Astrocyte of the hippocampus (primary cell): ENCODE measurements around the gene RPL36A.

ENCODE experiments used
- DNase-seq: peaks from one replicate; pipeline ENCODE4 v3.0.0; 2011; ENCODE audit warnings: low read depth, low spot score

RPL36A gene

GRCh38 chrX:101393530-101394305 is 2.9 kb downstream of the RPL36A start:
- no peak for DNase-seq

GRCh38 chrX:101394372-101394771 is 3.6 kb downstream of the RPL36A start:
- DNase-seq: no peak

GRCh38 chrX:101395789-101396188 is 5.0 kb downstream of the RPL36A start:
- DNase-seq: no peak

- DNase-seq: no peak
These were observed 7.0 kb downstream of the RPL36A start for GRCh38 chrX:101397779-101398178.

GRCh38 chrX:101398694-101399093 is 7.9 kb downstream of the RPL36A start:
- no peak for DNase-seq

GRCh38 chrX:101399825-101400224 is 9.0 kb downstream of the RPL36A start:
- no peak for DNase-seq

- DNase-seq: peak; percentile 17
These were observed 16.4 kb downstream of the RPL36A start for GRCh38 chrX:101407167-101407747.

- DNase-seq: peak; percentile 97
These were observed 17.1 kb downstream of the RPL36A start, which contains the start of the genes GLA and HNRNPH2 for GRCh38 chrX:101407748-101408531. TSS of gene GLA (minus strand) at chrX:101407925. CDS start at chrX:101407903, 22 bp downstream. TSS of gene HNRNPH2 (plus strand) at chrX:101408222. CDS start at chrX:101411989, 3,767 bp downstream.

- DNase-seq: no peak
These were observed 17.7 kb downstream of the RPL36A start for GRCh38 chrX:101408532-101408841.

- no peak for DNase-seq
These were observed 18.2 kb downstream of the RPL36A start for GRCh38 chrX:101409043-101409442.

- DNase-seq: peak; percentile 22
These were observed 19.6 kb downstream of the RPL36A start for GRCh38 chrX:101410461-101410860.

- DNase-seq: no peak
These were observed 21.2 kb downstream of the RPL36A start for GRCh38 chrX:101411984-101412383.

GRCh38 chrX:101415180-101416145 is 24.7 kb downstream of the RPL36A start:
- DNase-seq: peak; percentile 72

GRCh38 chrX:101416691-101417090 is 25.9 kb downstream of the RPL36A start:
- DNase-seq: no peak

GRCh38 chrX:101417190-101417589 is 26.4 kb downstream of the RPL36A start:
- DNase-seq: no peak

GRCh38 chrX:101417981-101418841 is 27.4 kb downstream of the RPL36A start:
- DNase-seq: peak; percentile 60

- no peak for DNase-seq
These were observed 28.7 kb downstream of the RPL36A start for GRCh38 chrX:101419489-101419888.

- no peak for DNase-seq
These were observed 37.1 kb downstream of the RPL36A start for GRCh38 chrX:101427954-101428353.

- DNase-seq: peak; percentile 28
These were observed 39.1 kb downstream of the RPL36A start for GRCh38 chrX:101429934-101430333.

- DNase-seq: peak; percentile 19
These were observed 39.8 kb downstream of the RPL36A start for GRCh38 chrX:101430457-101431078.
